ENCODE results near the gene MTARC1. TPM values are rescaled to one million over a fixed set of nuclear protein-coding genes. Genes with fewer than 3 reads are reported as not detected.

Gene MTARC1
- total and polyA plus RNA-seq, 7 donors: 5.3 to 31.4 (median 11.2) TPM

- TF ChIP-seq POLR2A (IDR thresholded peaks at IDR 0.05) (no peak), EP300 (IDR thresholded peaks at IDR 0.05) (no peak), POLR2AphosphoS5 (IDR thresholded peaks at IDR 0.05) (no peak)
- TF ChIP-seq, protein P1, sequence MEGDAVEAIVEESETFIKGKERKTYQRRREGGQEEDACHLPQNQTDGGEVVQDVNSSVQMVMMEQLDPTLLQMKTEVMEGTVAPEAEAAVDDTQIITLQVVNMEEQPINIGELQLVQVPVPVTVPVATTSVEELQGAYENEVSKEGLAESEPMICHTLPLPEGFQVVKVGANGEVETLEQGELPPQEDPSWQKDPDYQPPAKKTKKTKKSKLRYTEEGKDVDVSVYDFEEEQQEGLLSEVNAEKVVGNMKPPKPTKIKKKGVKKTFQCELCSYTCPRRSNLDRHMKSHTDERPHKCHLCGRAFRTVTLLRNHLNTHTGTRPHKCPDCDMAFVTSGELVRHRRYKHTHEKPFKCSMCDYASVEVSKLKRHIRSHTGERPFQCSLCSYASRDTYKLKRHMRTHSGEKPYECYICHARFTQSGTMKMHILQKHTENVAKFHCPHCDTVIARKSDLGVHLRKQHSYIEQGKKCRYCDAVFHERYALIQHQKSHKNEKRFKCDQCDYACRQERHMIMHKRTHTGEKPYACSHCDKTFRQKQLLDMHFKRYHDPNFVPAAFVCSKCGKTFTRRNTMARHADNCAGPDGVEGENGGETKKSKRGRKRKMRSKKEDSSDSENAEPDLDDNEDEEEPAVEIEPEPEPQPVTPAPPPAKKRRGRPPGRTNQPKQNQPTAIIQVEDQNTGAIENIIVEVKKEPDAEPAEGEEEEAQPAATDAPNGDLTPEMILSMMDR (IDR thresholded peaks at IDR 0.05): no peak
- no peak for DNase-seq
- H3K4me1 ChIP-seq: peaks cover 0 to 40% (median 36%) of the 10 kb centered on the region in 4 donors
- H3K36me3 ChIP-seq: peaks cover 0 to 9% (median 6%) of the 10 kb centered on the region in 4 donors
- no peaks in the 10 kb centered on the region for H3K27me3 ChIP-seq
- H3K27ac ChIP-seq: peak overlapping the region in 3 of 4 donors; percentile 40 to 92 (median 84)
- 46 to 60% methylated on average over 6 of the region's 6 CpGs for WGBS, 2 donors
- no peak overlapping the region for H3K4me3 ChIP-seq
- intact Hi-C loops (cut with DNase I): no loop called here
- no peaks in the 10 kb centered on the region for H3K9me3 ChIP-seq
These were observed 36.6 kb upstream of the MTARC1 start for GRCh38 chr1:220750131-220750515.

- TF ChIP-seq POLR2AphosphoS5 (IDR thresholded peaks at IDR 0.05) (no peak), POLR2A (IDR thresholded peaks at IDR 0.05) (no peak), EP300 (IDR thresholded peaks at IDR 0.05) (no peak)
- TF ChIP-seq, protein P1 (IDR thresholded peaks at IDR 0.05): no peak
- intact Hi-C loops (cut with DNase I): no loop called here
- Histone ChIP-seq H3K27ac (peak overlapping the region in 1 of 4 donors; percentile 49), H3K4me3 (no peak overlapping the region), H3K4me1 (peaks cover 0 to 40% (median 36%) of the 10 kb centered on the region in 4 donors), H3K27me3 (no peaks in the 10 kb centered on the region), H3K36me3 (peaks cover 0 to 18% (median 15%) of the 10 kb centered on the region in 4 donors), H3K9me3 (no peaks in the 10 kb centered on the region)
- no peak for DNase-seq
- 24 to 66% methylated on average over 2 of the region's 2 CpGs for WGBS, 2 donors
These were observed 35.6 kb upstream of the MTARC1 start for GRCh38 chr1:220751111-220751510.

- peaks cover 0 to 23% (median 22%) of the 10 kb centered on the region in 4 donors for H3K4me1 ChIP-seq
- no peak overlapping the region for H3K27ac ChIP-seq
- H3K36me3 ChIP-seq: peaks cover 0 to 31% (median 21%) of the 10 kb centered on the region in 4 donors
- 94 to 95% methylated on average over 6 of the region's 6 CpGs for WGBS, 2 donors
- H3K9me3 ChIP-seq: no peaks in the 10 kb centered on the region
- H3K27me3 ChIP-seq: no peaks in the 10 kb centered on the region
- no peak for TF ChIP-seq EP300 (IDR thresholded peaks at IDR 0.05)
- TF ChIP-seq, protein P1 (IDR thresholded peaks at IDR 0.05): no peak
- TF ChIP-seq POLR2A (IDR thresholded peaks at IDR 0.05): no peak
- no peak for TF ChIP-seq POLR2AphosphoS5 (IDR thresholded peaks at IDR 0.05)
- intact Hi-C loops (cut with DNase I): no loop called here
- DNase-seq: no peak
- no peak overlapping the region for H3K4me3 ChIP-seq
These were observed 32.3 kb upstream of the MTARC1 start for GRCh38 chr1:220754212-220754917.

DNA sequence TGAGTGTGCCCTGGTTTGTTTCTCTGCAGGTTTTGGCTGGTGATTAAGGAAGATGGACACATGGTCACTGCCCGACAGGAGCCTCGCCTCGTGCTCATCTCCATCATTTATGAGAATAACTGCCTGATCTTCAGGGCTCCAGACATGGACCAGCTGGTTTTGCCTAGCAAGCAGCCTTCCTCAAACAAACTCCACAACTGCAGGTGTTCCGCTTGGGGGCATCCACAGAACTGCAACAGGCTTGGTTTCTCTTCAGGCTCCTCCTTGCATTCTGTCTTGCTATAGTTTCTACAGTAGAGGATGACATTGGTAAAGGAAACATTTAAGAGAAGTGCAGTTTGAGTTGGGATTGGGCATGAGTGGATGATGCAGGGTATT lies 31.8 kb upstream of the MTARC1 start:
- no peak for DNase-seq
- Histone ChIP-seq H3K9me3 (no peaks in the 10 kb centered on the region), H3K27me3 (no peaks in the 10 kb centered on the region), H3K4me3 (no peak overlapping the region), H3K4me1 (peaks cover 0 to 18% (median 17%) of the 10 kb centered on the region in 4 donors), H3K36me3 (peaks cover 0 to 31% (median 21%) of the 10 kb centered on the region in 4 donors), H3K27ac (no peak overlapping the region)
- TF ChIP-seq POLR2A (IDR thresholded peaks at IDR 0.05) (no peak), EP300 (IDR thresholded peaks at IDR 0.05) (no peak), POLR2AphosphoS5 (IDR thresholded peaks at IDR 0.05) (no peak)
- TF ChIP-seq, protein P1 (IDR thresholded peaks at IDR 0.05): no peak
- intact Hi-C loops (cut with DNase I): no loop called here
- 94 to 96% methylated on average over 4 of the region's 4 CpGs for WGBS, 2 donors
